ENCODE data around the gene WIPF1. TPM values are rescaled to one million over a fixed set of nuclear protein-coding genes. Genes with fewer than 3 reads are reported as not detected.
A peak's percentile ranks its signal among the peaks of the same experiment; 100 is the strongest.

WIPF1 gene
- total RNA-seq, 4 donors from 2014 or later: 2.2 to 17.5 (median 6.0) TPM

- TF ChIP-seq CTCF (IDR thresholded peaks at IDR 0.05): no peak
- no peak for TF ChIP-seq POLR2A (IDR thresholded peaks at IDR 0.05)
- no peaks in the 10 kb centered on the region for H3K36me3 ChIP-seq
- no peak for DNase-seq
- intact Hi-C loops (cut with DNase I): no loop called here
- H3K4me3 ChIP-seq: no peak overlapping the region
- no peaks in the 10 kb centered on the region for H3K9me3 ChIP-seq
- H3K27ac ChIP-seq: peak overlapping the region in 2 of 4 donors; percentile 35 to 64
- no peaks in the 10 kb centered on the region for H3K27me3 ChIP-seq
- WGBS, 2 donors: 84% methylated on average over 2 of the region's 2 CpGs; no CpG with 5 or more reads in 1 of the 2 donors
- H3K4me1 ChIP-seq: peaks cover 0 to 37% (median 20%) of the 10 kb centered on the region in 3 donors
Measured at GRCh38 chr2:174618179-174618578, 20.6 kb upstream of the WIPF1 start.

GRCh38 chr2:174617718-174618117 lies 20.1 kb upstream of the WIPF1 start:
- WGBS, 2 donors: 34 to 40% methylated on average over 3 of the region's 3 CpGs
- DNase-seq: no peak
- Histone ChIP-seq H3K4me3 (no peak overlapping the region), H3K27me3 (no peaks in the 10 kb centered on the region), H3K4me1 (peaks cover 0 to 37% (median 20%) of the 10 kb centered on the region in 3 donors), H3K36me3 (no peaks in the 10 kb centered on the region), H3K27ac (peak overlapping the region in 2 of 4 donors; percentile 35 to 64), H3K9me3 (no peaks in the 10 kb centered on the region)
- intact Hi-C loops (cut with DNase I): no loop called here
- TF ChIP-seq POLR2A (IDR thresholded peaks at IDR 0.05) (no peak), CTCF (IDR thresholded peaks at IDR 0.05) (no peak)

- Histone ChIP-seq H3K4me1 (peaks cover 0 to 37% (median 20%) of the 10 kb centered on the region in 3 donors), H3K36me3 (no peaks in the 10 kb centered on the region), H3K27ac (peak overlapping the region in 2 of 4 donors; percentile 35 to 64), H3K9me3 (no peaks in the 10 kb centered on the region), H3K27me3 (no peaks in the 10 kb centered on the region), H3K4me3 (no peak overlapping the region)
- DNase-seq: no peak
- TF ChIP-seq CTCF (IDR thresholded peaks at IDR 0.05) (no peak), POLR2A (IDR thresholded peaks at IDR 0.05) (no peak)
- WGBS, 2 donors: 58 to 100% methylated on average over 2 of the region's 2 CpGs
- intact Hi-C loops (cut with DNase I): no loop called here
Measured at GRCh38 chr2:174617120-174617519, 19.5 kb upstream of the WIPF1 start.

- intact Hi-C loops (cut with DNase I): no loop called here
- H3K4me3 ChIP-seq: no peak overlapping the region
- H3K36me3 ChIP-seq: no peaks in the 10 kb centered on the region
- H3K27ac ChIP-seq: peak overlapping the region in 3 of 4 donors; percentile 18 to 49 (median 32)
- no peaks in the 10 kb centered on the region for H3K9me3 ChIP-seq
- WGBS, 2 donors: 46 to 70% methylated on average over 4 of the region's 4 CpGs
- H3K27me3 ChIP-seq: no peaks in the 10 kb centered on the region
- TF ChIP-seq POLR2A (IDR thresholded peaks at IDR 0.05) (no peak), CTCF (IDR thresholded peaks at IDR 0.05) (no peak)
- H3K4me1 ChIP-seq: peaks cover 0 to 43% (median 20%) of the 10 kb centered on the region in 3 donors
- DNase-seq: no peak
Measured at GRCh38 chr2:174615871-174616436, 18.4 kb upstream of the WIPF1 start.

GRCh38 chr2:174614261-174614660 lies 16.7 kb upstream of the WIPF1 start:
- 38 to 44% methylated on average over 4 of the region's 4 CpGs for WGBS, 2 donors
- no peak for TF ChIP-seq CTCF (IDR thresholded peaks at IDR 0.05)
- no peak for TF ChIP-seq POLR2A (IDR thresholded peaks at IDR 0.05)
- intact Hi-C loops (cut with DNase I): no loop called here
- H3K36me3 ChIP-seq: no peaks in the 10 kb centered on the region
- peaks cover 5 to 52% (median 24%) of the 10 kb centered on the region in 3 donors for H3K4me1 ChIP-seq
- H3K9me3 ChIP-seq: no peaks in the 10 kb centered on the region
- H3K27me3 ChIP-seq: no peaks in the 10 kb centered on the region
- no peak for DNase-seq
- no peak overlapping the region for H3K27ac ChIP-seq
- no peak overlapping the region for H3K4me3 ChIP-seq

All from esophagus squamous epithelium (tissue), 5 donors.